ENCODE data around the gene TRIO. TPM values are rescaled to one million over a fixed set of nuclear protein-coding genes. Genes with fewer than 3 reads are reported as not detected.
A peak's percentile ranks its signal among the peaks of the same experiment; 100 is the strongest.

Gene TRIO
- total RNA-seq, 1 experiment from 2014 or later = 136 TPM

- Mint-ChIP-seq H3K4me1 (ENCODE audit: insufficient read depth, unreplicated experiment) (peaks cover 65% of the 10 kb centered on the region), H3K36me3 (ENCODE audit: insufficient read depth, unreplicated experiment) (no peaks in the 10 kb centered on the region), H3K4me3 (ENCODE audit: unreplicated experiment) (no peak overlapping the region), H3K27ac (ENCODE audit: low read depth, unreplicated experiment) (peak overlapping the region; percentile 80), H3K27me3 (ENCODE audit: insufficient read depth, unreplicated experiment) (no peaks in the 10 kb centered on the region), H3K9me3 (ENCODE audit: unreplicated experiment) (no peaks in the 10 kb centered on the region)
- no peak for DNase-seq (ENCODE audit: unreplicated experiment)
- ChIA-PET CTCF (interaction anchor here (0.9 to 2.0 kb wide), 5 partner anchors 77 to 125 kb away, joined by 3 to 7 read pairs (median 4); no protein-coding TSS in a partner anchor), POLR2A (interaction anchor here (0.6 to 10.8 kb wide), 8 partner anchors 59 to 257 kb away, joined by 3 to 128 read pairs (median 7); partner anchors contain the start of gene TRIO)
- TF ChIP-seq CTCF (IDR thresholded peaks at IDR 0.05; ENCODE audit: unreplicated experiment) = no peak
- intact Hi-C loops (cut with micrococcal nuclease) = no loop called here
- BruUV-seq (replicated peaks) = no TSS peak
Measured at GRCh38 chr5:14267166-14267838, 124.2 kb downstream of the TRIO start.

- peak; percentile 69 for DNase-seq (ENCODE audit: unreplicated experiment)
- H3K36me3 Mint-ChIP-seq (ENCODE audit: insufficient read depth, unreplicated experiment) = peaks cover 8% of the 10 kb centered on the region
- H3K27me3 Mint-ChIP-seq (ENCODE audit: insufficient read depth, unreplicated experiment) = no peaks in the 10 kb centered on the region
- intact Hi-C loops (cut with micrococcal nuclease) = no loop called here
- H3K4me3 Mint-ChIP-seq (ENCODE audit: unreplicated experiment) = peak overlapping the region; percentile 10
- peak overlapping the region; percentile 80 for H3K27ac Mint-ChIP-seq (ENCODE audit: low read depth, unreplicated experiment)
- TF ChIP-seq CTCF (IDR thresholded peaks at IDR 0.05; ENCODE audit: unreplicated experiment) = no peak
- no TSS peak for BruUV-seq (replicated peaks)
- ChIA-PET CTCF (interaction anchor here (0.6 to 4.5 kb wide), 16 partner anchors 10 to 291 kb away, joined by 3 to 32 read pairs (median 6); no protein-coding TSS in a partner anchor), POLR2A (interaction anchor here (0.6 to 10.8 kb wide), 10 partner anchors 60 to 691 kb away, joined by 3 to 128 read pairs (median 4); partner anchors contain the start of gene TRIO)
- H3K9me3 Mint-ChIP-seq (ENCODE audit: unreplicated experiment) = no peaks in the 10 kb centered on the region
- H3K4me1 Mint-ChIP-seq (ENCODE audit: insufficient read depth, unreplicated experiment) = peaks cover 56% of the 10 kb centered on the region
Measured at GRCh38 chr5:14267991-14268708, 125.0 kb downstream of the TRIO start.

- intact Hi-C loops (cut with micrococcal nuclease) = no loop called here
- H3K4me3 Mint-ChIP-seq (ENCODE audit: unreplicated experiment) = peak overlapping the region; percentile 10
Measured at GRCh38 chr5:14268738-14269137, 125.6 kb downstream of the TRIO start.

More at GRCh38 chr5:14268738-14269137, 125.6 kb downstream of the TRIO start:
- H3K9me3 Mint-ChIP-seq (ENCODE audit: unreplicated experiment) = no peaks in the 10 kb centered on the region
- BruUV-seq (replicated peaks) = no TSS peak
- ChIA-PET CTCF (interaction anchor here (0.6 to 4.5 kb wide), 18 partner anchors 10 to 292 kb away, joined by 3 to 32 read pairs (median 8); no protein-coding TSS in a partner anchor), POLR2A (interaction anchor here (1.4 to 10.8 kb wide), 7 partner anchors 80 to 233 kb away, joined by 3 to 128 read pairs (median 11); partner anchors contain the start of gene TRIO)
- peaks cover 10% of the 10 kb centered on the region for H3K36me3 Mint-ChIP-seq (ENCODE audit: insufficient read depth, unreplicated experiment)
- no peak for TF ChIP-seq CTCF (IDR thresholded peaks at IDR 0.05; ENCODE audit: unreplicated experiment)
- peak; percentile 37 for DNase-seq (ENCODE audit: unreplicated experiment)
- peaks cover 50% of the 10 kb centered on the region for H3K4me1 Mint-ChIP-seq (ENCODE audit: insufficient read depth, unreplicated experiment)
- peak overlapping the region; percentile 80 for H3K27ac Mint-ChIP-seq (ENCODE audit: low read depth, unreplicated experiment)
- H3K27me3 Mint-ChIP-seq (ENCODE audit: insufficient read depth, unreplicated experiment) = no peaks in the 10 kb centered on the region

Data from MCF 10A (cell line).